ENCODE measurements around the gene CLEC16A.

The CLEC16A gene

GRCh38 chr16:11162586-11163268 lies 218.4 kb downstream of the CLEC16A start:
- DNase-seq (ENCODE audit: low spot score), result no peak

- DNase-seq (ENCODE audit: low spot score), result no peak
Observed at GRCh38 chr16:11163761-11164261, 219.4 kb downstream of the CLEC16A start.

DNA sequence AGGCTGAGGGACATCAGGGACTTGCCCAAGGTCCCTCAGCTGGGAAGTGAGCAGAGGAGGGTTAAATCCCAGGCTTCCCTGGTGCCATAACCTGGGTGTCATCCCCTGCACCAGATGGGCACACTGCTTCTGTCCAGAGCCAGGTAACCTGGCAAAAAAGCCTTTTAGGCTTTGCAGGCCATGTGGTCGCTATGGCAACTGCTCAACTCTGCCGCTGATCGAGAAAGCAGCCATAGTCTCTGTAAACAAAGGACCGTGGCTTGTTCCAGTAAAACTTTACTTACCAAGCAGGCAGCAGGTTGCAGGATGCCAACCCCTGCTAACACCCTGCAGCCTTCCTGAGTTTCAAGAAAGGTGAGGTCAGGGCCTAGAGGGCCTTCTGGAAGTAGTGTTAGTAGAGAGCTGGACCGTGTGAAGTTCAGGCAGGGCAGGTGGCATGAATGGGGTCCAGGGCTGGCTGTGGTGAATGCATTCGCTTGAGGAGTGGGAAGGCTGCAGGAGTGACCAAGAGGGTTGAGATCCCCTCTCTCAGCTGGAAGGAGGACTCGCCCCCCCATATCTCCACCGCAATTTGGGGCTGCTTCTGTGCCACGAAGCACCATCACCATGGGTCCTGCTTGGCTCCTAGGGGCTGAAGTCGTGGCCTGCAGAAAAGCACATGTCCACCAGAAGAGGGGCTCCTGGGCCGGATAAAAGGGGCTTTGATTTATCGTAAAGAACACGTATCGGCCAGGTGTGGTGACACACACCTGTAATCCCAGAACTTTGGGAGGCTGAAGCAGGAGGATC lies 220.3 kb downstream of the CLEC16A start:
- DNase-seq (ENCODE audit: low spot score), result no peak

GRCh38 chr16:11165349-11165748 lies 221.0 kb downstream of the CLEC16A start:
- no peak for DNase-seq (ENCODE audit: low spot score)

DNA sequence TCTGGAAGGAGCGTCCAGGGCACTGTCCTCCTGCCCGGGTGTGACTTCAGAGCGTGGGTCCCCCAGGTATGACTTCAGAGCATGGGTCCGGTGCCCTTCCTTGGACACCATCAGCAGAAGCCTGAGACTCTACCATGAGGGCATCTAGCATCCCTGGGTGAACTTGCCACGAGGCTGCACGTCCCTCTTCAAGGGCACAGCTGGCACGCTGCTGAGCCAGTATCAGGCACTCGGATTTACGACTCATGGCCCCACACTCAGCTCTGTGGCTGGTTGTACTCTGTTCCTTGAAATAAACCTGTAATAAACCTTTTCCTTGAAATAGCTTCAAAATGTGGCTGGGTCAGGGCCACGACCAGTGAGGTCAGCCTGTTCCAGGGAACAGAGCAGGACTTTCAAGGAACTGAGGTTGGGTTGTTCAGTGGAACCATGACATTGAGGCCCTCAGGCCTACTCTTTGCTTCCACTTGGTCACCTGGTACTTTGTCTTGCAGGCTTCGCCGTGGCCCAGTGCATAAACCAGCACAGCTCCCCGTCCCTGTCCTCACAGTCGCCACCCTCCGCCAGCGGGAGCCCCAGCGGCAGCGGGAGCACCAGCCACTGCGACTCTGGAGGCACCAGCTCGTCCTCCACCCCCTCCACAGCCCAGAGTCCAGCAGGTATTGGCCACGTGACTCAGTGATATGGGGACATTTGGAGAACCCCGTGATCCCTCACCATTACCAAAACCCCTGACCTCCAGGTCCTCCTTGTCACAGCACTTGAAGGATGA lies 221.7 kb downstream of the CLEC16A start:
- DNase-seq (ENCODE audit: low spot score), result no peak

- no peak for DNase-seq (ENCODE audit: low spot score)
Observed at GRCh38 chr16:11167581-11167980, 223.2 kb downstream of the CLEC16A start.

DNA sequence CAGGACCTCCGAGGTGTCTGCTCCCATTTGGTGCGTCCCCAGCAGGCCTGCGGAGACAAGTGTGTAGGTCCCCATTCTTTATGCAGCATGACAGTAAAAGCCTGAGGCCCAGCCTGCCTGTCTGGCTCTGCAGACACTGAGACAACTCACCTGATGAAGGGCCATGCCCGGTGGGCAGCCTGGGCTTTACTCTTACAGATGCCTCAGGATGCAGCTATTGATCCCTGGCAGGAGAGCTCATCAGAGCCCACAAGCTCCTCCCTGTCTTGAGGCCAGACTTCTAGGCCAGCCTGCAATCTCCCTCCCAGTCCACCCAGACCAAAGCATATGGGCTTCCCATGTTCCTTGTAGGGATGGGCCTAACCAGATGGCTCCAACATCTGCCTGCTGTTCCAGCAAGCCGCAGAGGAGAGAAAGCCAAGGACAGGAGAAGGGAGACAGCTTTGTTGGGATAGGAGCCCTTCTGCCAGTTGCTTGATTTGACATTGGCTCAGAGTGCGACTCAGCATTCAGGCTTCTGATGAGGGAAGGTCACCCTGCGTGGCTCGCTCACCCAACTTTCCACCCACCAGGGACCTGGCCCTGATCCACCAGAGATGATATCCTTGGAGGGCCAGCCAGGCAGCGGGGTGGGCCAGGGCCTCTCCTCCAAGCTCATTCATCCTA lies 224.2 kb downstream of the CLEC16A start:
- no peak for DNase-seq (ENCODE audit: low spot score)

DNA sequence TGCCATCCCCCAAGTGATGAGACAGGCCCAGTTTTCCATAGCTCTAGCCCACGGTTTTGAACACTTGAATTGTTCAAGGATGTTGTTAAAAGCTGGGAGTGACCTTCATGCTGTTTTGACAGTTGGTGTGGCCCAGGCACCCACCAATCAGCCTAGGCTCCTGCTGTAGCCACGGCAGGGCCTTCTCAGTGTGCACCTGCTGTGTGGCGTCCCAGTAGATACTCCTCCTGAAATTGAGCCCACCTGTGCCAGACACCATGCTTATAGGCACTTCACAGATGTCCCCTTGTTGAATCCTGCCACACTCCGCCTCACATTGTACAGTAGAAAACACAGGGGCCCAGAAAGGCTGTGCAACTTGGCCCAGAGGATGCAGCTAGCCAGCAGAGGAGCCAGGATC lies 225.3 kb downstream of the CLEC16A start:
- no peak for DNase-seq (ENCODE audit: low spot score)

DNA sequence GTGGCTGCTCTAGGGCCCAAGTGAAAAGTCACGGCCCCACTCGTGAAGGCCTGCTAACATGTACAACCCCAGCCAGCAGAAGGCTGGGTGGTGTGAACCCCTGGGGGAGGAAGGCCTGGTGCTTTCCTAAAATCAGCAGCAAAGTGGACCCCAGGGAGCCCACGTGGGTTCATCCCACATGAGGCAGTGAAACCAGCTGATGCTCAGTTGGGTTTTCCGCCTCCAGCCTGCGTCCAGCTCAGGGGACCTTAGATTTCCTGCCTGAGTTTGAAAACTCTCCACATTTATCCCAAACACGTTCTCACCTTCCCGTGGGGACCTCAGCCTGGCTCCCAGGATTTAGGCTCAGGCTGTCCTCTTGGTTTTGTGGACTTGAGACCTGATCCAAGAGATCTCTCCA lies 225.8 kb downstream of the CLEC16A start:
- no peak for DNase-seq (ENCODE audit: low spot score)

GRCh38 chr16:11170696-11171447 lies 226.5 kb downstream of the CLEC16A start:
- no peak for DNase-seq (ENCODE audit: low spot score)

DNA sequence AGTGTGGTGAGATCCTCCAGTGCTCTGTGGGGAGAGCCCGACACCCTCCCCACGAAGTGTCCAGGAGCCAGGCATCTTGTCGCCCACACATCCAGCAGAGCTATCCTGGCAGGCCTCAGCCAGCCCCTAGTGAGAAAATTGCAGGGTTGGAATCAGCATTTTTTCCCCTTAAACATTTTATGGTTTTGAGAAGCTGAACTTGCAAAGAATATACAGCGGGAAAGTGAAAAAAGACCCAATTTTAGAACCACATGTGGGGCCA lies 227.0 kb downstream of the CLEC16A start:
- no peak for DNase-seq (ENCODE audit: low spot score)

- no peak for DNase-seq (ENCODE audit: low spot score)
Observed at GRCh38 chr16:11171757-11172299, 227.5 kb downstream of the CLEC16A start.

- DNase-seq (ENCODE audit: low spot score), result no peak
Observed at GRCh38 chr16:11173426-11173825, 229.1 kb downstream of the CLEC16A start.

- DNase-seq (ENCODE audit: low spot score), result no peak
Observed at GRCh38 chr16:11174141-11174540, 229.8 kb downstream of the CLEC16A start.

- no peak for DNase-seq (ENCODE audit: low spot score)
Observed at GRCh38 chr16:11175106-11175786, 230.9 kb downstream of the CLEC16A start.

DNA sequence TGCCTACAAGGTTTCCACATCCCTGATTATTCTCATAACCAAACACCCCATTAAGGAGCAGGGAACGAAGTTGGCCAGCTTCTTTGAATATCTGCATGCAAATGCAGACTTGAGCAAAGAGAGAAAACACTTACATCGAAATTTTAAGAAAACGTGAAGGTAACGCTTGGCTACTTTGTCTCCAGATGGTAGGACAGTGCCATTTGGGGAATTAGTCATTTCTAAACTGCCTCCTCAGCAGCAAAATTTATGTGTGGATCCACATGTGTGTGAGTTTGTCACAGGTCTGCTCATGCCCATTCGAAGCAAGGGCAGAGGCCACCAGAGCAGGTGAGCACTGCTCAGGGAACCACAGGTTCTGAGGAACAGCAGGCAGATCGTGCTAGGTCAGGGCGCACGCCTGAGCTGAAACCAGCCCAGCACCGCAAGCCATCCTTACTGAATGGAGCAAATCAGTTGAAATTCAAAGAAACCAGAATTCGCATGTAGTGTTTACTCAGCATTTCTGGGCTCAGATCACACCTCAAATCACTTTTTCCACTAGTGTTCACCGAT lies 231.5 kb downstream of the CLEC16A start:
- DNase-seq (ENCODE audit: low spot score), result no peak

DNA sequence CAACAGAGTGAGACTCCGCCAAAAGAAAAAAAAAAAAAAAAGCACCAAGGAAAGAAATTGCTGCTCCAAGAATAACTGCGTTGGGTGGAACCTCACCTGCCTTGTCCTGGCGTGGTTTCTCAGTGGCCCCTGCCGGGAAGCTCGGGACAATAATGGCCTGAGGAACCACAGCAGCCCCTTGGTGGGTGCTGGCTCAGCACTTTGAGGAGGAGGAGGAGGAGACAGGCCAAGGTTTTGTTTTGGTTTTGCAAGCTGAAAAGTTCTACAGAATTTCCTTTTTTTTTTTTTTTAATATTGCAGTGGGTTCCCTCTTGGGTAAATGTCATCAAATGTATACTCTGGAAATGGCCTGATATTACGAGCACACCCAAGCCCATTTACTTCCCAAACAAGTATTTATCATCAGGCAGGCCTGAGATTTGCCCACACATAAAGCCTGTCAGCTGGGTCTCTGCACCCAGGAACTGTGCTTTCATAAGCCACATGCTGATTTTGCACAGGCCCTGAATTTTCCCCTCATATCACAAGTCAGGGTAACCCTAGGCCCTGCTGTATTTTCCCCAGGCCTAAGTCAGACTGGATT lies 233.3 kb downstream of the CLEC16A start:
- DNase-seq (ENCODE audit: low spot score), result no peak

GRCh38 chr16:11178424-11178823 lies 234.1 kb downstream of the CLEC16A start:
- DNase-seq (ENCODE audit: low spot score), result no peak

- no peak for DNase-seq (ENCODE audit: low spot score)
Observed at GRCh38 chr16:11179574-11179973, 235.2 kb downstream of the CLEC16A start.

DNA sequence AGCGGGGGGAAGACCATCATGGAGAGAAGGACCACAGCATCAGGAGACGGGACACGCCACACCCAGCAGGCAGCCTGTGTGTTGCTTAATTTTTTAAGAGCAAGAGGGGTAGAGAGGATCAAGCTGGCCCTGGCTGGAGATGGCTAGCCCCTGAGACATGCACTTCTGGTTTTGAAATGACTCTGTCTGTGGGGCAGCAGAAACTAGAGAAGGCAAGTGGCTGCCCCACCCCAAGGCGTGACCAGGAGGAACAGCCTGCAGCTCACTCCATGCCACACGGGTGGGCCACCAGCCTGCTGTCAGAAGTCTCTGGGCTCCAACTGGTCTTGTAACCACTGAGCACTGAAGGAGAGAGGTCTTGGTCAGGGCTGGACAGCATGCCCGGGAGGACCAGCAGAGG lies 236.1 kb downstream of the CLEC16A start:
- no peak for DNase-seq (ENCODE audit: low spot score)
